Transverse colon (tissue), 4 donors: ENCODE results near the gene FAM131C.

Experiments
- CTCF ChIP-seq, 5 experiments: fragments of 200-600 bp in 3 of 5; fragments of 450-650 bp in 2 of 5; sonication (generic) in 3 of 5; IDR thresholded peaks; 1 replicate in 2 of 5; 2 replicates in 3 of 5; pipeline ENCODE4 v1.5.1; 2016 to 2017; ENCODE audit warnings: antibody characterized with exemption in 5 of 5, inconsistent platforms in 3 of 5, mild to moderate bottlenecking in 2 of 5, moderate library complexity in 1 of 5
- EP300 ChIP-seq: sonication (generic); formaldehyde crosslinking; IDR thresholded peaks from one replicate; pipeline ENCODE4 v1.6.1; 2017; ENCODE audit warnings: antibody characterized with exemption, low read depth
- POLR2A ChIP-seq: fragments of 450-650 bp; IDR thresholded peaks from one replicate; pipeline ENCODE4 v1.6.1; 2016; ENCODE audit warnings: antibody characterized with exemption, mild to moderate bottlenecking, moderate library complexity
- POLR2AphosphoS5 ChIP-seq, 3 donors: sonication (generic); formaldehyde crosslinking; IDR thresholded peaks; one replicate each; pipeline ENCODE4 v1.6.1; 2016; ENCODE audit warnings: antibody characterized with exemption in 3 of 3

DNA sequence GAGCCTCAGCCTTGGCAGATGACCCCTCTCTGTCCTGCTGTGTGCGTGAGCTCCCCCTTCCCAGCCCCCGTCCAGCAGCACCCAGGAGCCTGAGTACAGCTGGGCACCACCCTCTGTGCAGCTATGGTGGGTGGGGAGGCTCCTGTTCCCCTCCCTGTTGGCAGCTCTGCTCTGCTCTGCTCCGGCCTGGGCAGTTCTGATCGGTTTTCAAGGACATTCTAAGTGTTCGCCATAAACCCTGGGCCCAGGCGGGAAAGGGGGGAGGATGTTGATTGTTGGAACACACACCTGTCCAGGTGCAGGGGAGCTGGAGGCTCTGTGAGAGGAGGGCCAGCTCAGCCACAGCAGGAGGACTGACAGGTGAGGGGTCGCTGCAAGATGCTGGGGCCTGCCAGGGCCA is 29.9 kb downstream of the FAM131C start, which contains the start of gene CLCNKB:
- no peak for TF ChIP-seq CTCF (IDR thresholded peaks at IDR 0.05)
- no peak for TF ChIP-seq POLR2A
- TF ChIP-seq EP300: no peak
- TF ChIP-seq POLR2AphosphoS5 (IDR thresholded peaks at IDR 0.05): no peak
